OCI-LY7 (cell line): ENCODE measurements around the gene TOX3. TPM values are rescaled to one million over a fixed set of nuclear protein-coding genes. Genes with fewer than 3 reads are reported as not detected.

Experiments
- BruUV-seq: library from RNA; stranded (reverse); fragments of 400-500 nt; replicated peaks from 2 replicates; lab custom pipeline; 2021; lab: Mats Ljungman, UMichigan
- CTCF ChIA-PET: fragments of 300-600 bp; sonication (Branson Sonifier 250); formaldehyde crosslinking; loops from one replicate; lab custom pipeline; 2022; ENCODE audit warnings: antibody characterized with exemption; ENCODE audit not compliant: unreplicated experiment; lab: Charles Lee
- POLR2A ChIA-PET: fragments of 300-600 bp; sonication (Branson Sonifier 250); formaldehyde crosslinking; loops from one replicate; lab custom pipeline; 2022; ENCODE audit warnings: antibody characterized with exemption; lab: Charles Lee
- DNase-seq: peaks from one replicate; pipeline ENCODE4 v3.0.0-alpha.2; 2015; ENCODE audit warnings: low spot score
- H2AFZ ChIP-seq: fragments of 200-600 bp; sonication (generic), shearing (Covaris generic); 2 replicates; pipeline ENCODE4 v1.6.1; 2014; ENCODE audit warnings: mild to moderate bottlenecking, antibody characterized with exemption, low read length, moderate library complexity
- H3K27ac ChIP-seq: fragments of 200-600 bp; sonication (generic); 2 replicates; pipeline ENCODE4 v1.5.1; 2014; ENCODE audit warnings: mixed run types, low read depth, mild to moderate bottlenecking, moderate library complexity, low read length, inconsistent platforms; ENCODE audit not compliant: poor library complexity, severe bottlenecking
- H3K36me3 ChIP-seq: fragments of 200-600 bp; sonication (generic); 2 replicates; pipeline ENCODE4 v1.6.1; 2014; ENCODE audit warnings: mild to moderate bottlenecking, antibody characterized with exemption, low read length, moderate library complexity, mixed read lengths; ENCODE audit not compliant: insufficient read depth
- H3K4me1 ChIP-seq: fragments of 200-600 bp; sonication (generic); 2 replicates; pipeline ENCODE4 v1.5.1; 2014; ENCODE audit warnings: mild to moderate bottlenecking, low read length; ENCODE audit not compliant: insufficient read depth, poor library complexity, severe bottlenecking
- H3K4me2 ChIP-seq: fragments of 200-600 bp; sonication (generic); 2 replicates; pipeline ENCODE4 v1.6.1; 2014; ENCODE audit warnings: mild to moderate bottlenecking, low read length
- H3K4me3 ChIP-seq: fragments of 200-600 bp; sonication (generic); 2 replicates; pipeline ENCODE4 v1.5.1; 2014; ENCODE audit warnings: mild to moderate bottlenecking, low read depth, low read length; ENCODE audit not compliant: poor library complexity, severe bottlenecking
- H3K79me2 ChIP-seq: fragments of 200-600 bp; sonication (generic); 2 replicates; pipeline ENCODE4 v1.6.1; 2016; ENCODE audit warnings: low read depth, mild to moderate bottlenecking, low read length, moderate library complexity, mixed read lengths; ENCODE audit not compliant: insufficient read depth
- H3K9me2 ChIP-seq: fragments of 200-600 bp; sonication (generic); 2 replicates; pipeline ENCODE4 v1.6.1; 2016; ENCODE audit warnings: mild to moderate bottlenecking, low read length, mixed read lengths; ENCODE audit not compliant: insufficient read depth
- H3K9me3 ChIP-seq: fragments of 200-600 bp; sonication (generic); 2 replicates; pipeline ENCODE4 v1.6.1; 2014; ENCODE audit warnings: mild to moderate bottlenecking, mixed run types, low read length, mixed read lengths
- H4K20me1 ChIP-seq: fragments of 200-600 bp; sonication (generic); 2 replicates; pipeline ENCODE4 v1.6.1; 2014; ENCODE audit warnings: mild to moderate bottlenecking, antibody characterized with exemption, low read length, moderate library complexity, mixed read lengths; ENCODE audit not compliant: insufficient read depth
- CTCF ChIP-seq: fragments of 200-600 bp; sonication (generic); conservative IDR thresholded peaks from 2 replicates; pipeline ENCODE4 v1.5.1; 2014; ENCODE audit warnings: mild to moderate bottlenecking, antibody characterized with exemption, low read length, moderate library complexity, mixed read lengths
- EZH2phosphoT487 ChIP-seq: fragments of 200-600 bp; sonication (generic); IDR thresholded peaks from 2 replicates; pipeline ENCODE4 v1.6.1; 2018; ENCODE audit warnings: low read depth, borderline replicate concordance, mild to moderate bottlenecking, mixed run types, antibody characterized with exemption, low read length, moderate library complexity, mixed read lengths
- intact Hi-C: fragments of 100-400 bp; cut with micrococcal nuclease; formaldehyde crosslinking; loops from one replicate; pipeline ENCODE4 v1.10.0; 2022; ENCODE audit not compliant: unreplicated experiment
- total RNA-seq, 2 experiments: library from RNA; depleted of rRNA in 1 of 2; stranded (reverse); fragments of >200 nt in 1 of 2; shearing (Covaris generic) in 1 of 2; gene quantifications; 2 replicates each; pipeline ENCODE4 v1.2.3, GENCODE V29; 2014 to 2022

The TOX3 gene
- total RNA-seq, 2 experiments from 2014 or later: not detected

DNA sequence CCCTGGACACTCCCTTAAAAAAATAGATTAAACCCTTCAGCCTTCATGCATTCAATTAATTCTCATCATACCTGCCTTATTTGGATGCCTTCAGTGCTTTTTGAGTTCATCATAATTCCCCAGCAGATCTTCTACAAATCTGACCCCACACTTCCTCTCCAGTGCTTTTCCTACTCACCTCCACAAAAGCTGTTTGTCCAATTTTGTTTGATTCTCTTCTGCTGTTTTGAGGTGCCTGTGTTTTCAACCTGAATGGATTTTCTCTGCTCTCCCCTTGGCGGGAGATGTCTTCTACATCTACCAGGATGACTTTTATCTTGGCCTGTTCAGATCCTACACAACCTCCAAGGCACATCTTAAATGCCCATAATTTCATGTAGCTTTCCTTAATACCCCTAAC is 112.7 kb downstream of the TOX3 start:
- Histone ChIP-seq H3K4me1 (peaks cover 25% of the 10 kb centered on the region), H3K4me3 (no peak overlapping the region), H3K9me2 (no peaks in the 10 kb centered on the region), H3K9me3 (no peaks in the 10 kb centered on the region), H4K20me1 (no peaks in the 10 kb centered on the region), H3K79me2 (no peaks in the 10 kb centered on the region), H3K36me3 (no peaks in the 10 kb centered on the region), H3K4me2 (no peak overlapping the region), H3K27ac (no peak overlapping the region), H2AFZ (no peak overlapping the region)
- POLR2A ChIA-PET: interaction anchor here (0.6 kb wide), 1 partner anchor 9 kb away, joined by 3 read pairs; no protein-coding TSS in a partner anchor
- BruUV-seq: no TSS peak
- intact Hi-C loops: no loop called here
- TF ChIP-seq CTCF (no peak), EZH2phosphoT487 (no peak)
- DNase-seq: no peak
- CTCF ChIA-PET: no interaction called here

DNA sequence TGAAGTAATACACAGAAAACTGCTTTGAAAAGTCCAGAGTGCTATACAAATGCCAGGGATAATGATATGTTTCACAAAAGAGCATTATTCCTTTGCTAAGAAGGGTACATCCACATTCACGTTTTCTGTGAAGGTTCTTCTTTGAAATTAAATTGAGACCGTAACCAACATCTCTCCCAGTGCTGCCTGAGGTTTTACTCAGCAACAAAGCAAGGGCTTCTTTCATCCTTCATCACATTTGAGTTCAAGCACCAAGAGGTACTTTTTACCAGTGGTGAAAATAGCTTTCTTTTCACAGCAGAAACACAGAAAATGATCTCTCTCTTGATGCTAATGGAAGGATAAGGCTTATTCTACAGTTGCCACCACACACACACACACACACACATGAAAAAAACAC is 113.3 kb downstream of the TOX3 start:
- no peak for DNase-seq
- Histone ChIP-seq H3K4me2 (no peak overlapping the region), H4K20me1 (no peaks in the 10 kb centered on the region), H3K79me2 (no peaks in the 10 kb centered on the region), H2AFZ (no peak overlapping the region), H3K9me3 (no peaks in the 10 kb centered on the region), H3K27ac (no peak overlapping the region), H3K4me1 (peaks cover 25% of the 10 kb centered on the region), H3K4me3 (no peak overlapping the region), H3K36me3 (no peaks in the 10 kb centered on the region), H3K9me2 (no peaks in the 10 kb centered on the region)
- TF ChIP-seq EZH2phosphoT487: no peak
- no peak for TF ChIP-seq CTCF
- POLR2A ChIA-PET: no interaction called here
- no TSS peak for BruUV-seq
- intact Hi-C loops: no loop called here
- CTCF ChIA-PET: no interaction called here

DNA sequence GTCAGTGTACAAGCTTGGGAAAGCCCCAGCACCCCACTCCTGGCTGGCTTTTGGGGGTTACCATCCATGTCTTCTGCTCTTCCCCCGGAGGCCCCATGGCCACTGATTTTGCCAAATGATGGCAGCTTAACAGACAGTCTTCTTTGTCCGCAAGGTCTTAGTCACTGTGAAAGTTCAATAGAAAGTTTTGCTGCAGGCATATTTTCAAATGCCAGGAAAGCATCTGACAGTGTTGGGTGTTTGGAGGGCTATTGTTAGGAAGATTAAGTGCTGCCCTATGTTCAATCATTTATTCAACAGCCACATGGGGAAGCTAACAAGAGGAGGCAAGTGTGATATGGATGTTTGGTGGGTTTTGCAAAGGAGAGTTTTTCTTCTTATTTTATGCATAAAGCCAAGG is 122.4 kb downstream of the TOX3 start:
- ChIA-PET POLR2A (no interaction called here), CTCF (interaction anchor here (0.6 kb wide), 1 partner anchor 1268 kb away, joined by 3 read pairs; no protein-coding TSS in a partner anchor)
- no TSS peak for BruUV-seq
- Histone ChIP-seq H3K9me2 (no peaks in the 10 kb centered on the region), H2AFZ (no peak overlapping the region), H3K9me3 (no peaks in the 10 kb centered on the region), H3K36me3 (no peaks in the 10 kb centered on the region), H3K79me2 (no peaks in the 10 kb centered on the region), H3K4me2 (no peak overlapping the region), H3K27ac (no peak overlapping the region), H3K4me3 (no peak overlapping the region), H4K20me1 (no peaks in the 10 kb centered on the region), H3K4me1 (no peaks in the 10 kb centered on the region)
- no peak for TF ChIP-seq CTCF
- TF ChIP-seq EZH2phosphoT487: no peak
- no peak for DNase-seq
- intact Hi-C loops: no loop called here
